PC-9 (cell line): ENCODE measurements around the gene EEF2K. TPM values are rescaled to one million over a fixed set of nuclear protein-coding genes. Genes with fewer than 3 reads are reported as not detected.

Source experiments
- BruUV-seq: library from RNA; stranded (reverse); fragments of 400-500 nt; replicated peaks from 2 replicates; lab custom pipeline; 2021; lab: Mats Ljungman, UMichigan
- CTCF ChIA-PET: fragments of 300-600 bp; sonication (Branson Sonifier 250); formaldehyde crosslinking; loops from one replicate; lab custom pipeline; 2022; ENCODE audit warnings: antibody characterized with exemption; lab: Charles Lee
- POLR2A ChIA-PET: fragments of 300-600 bp; sonication (Branson Sonifier 250); formaldehyde crosslinking; loops from one replicate; lab custom pipeline; 2022; ENCODE audit warnings: antibody characterized with exemption; ENCODE audit not compliant: unreplicated experiment; lab: Charles Lee
- DNase-seq, 2 experiments: peaks; one replicate each; pipeline versions ENCODE4 v3.0.0 to v3.0.0-alpha.2; 2015 to 2022; ENCODE audit warnings: mixed read lengths in 1 of 2
- H2AFZ ChIP-seq: fragments of 200-600 bp; sonication (generic); 2 replicates; pipeline ENCODE4 v1.8.1; 2017; ENCODE audit warnings: antibody characterized with exemption
- H3F3A ChIP-seq: fragments of 200-600 bp; sonication (generic); 2 replicates; pipeline ENCODE4 v1.8.1; 2017; ENCODE audit warnings: antibody characterized with exemption, mild to moderate bottlenecking, low read depth; ENCODE audit not compliant: insufficient read depth
- H3K27ac ChIP-seq: fragments of 200-600 bp; sonication (generic); 2 replicates; pipeline ENCODE4 v1.6.1; 2016; ENCODE audit warnings: mixed run types
- H3K27me3 ChIP-seq: fragments of 200-600 bp; sonication (generic); 2 replicates; pipeline ENCODE4 v1.6.1; 2016; ENCODE audit warnings: low read depth, mixed run types; ENCODE audit not compliant: insufficient read depth
- H3K36me3 ChIP-seq: fragments of 200-600 bp; sonication (generic); 2 replicates; pipeline ENCODE4 v1.6.1; 2016; ENCODE audit warnings: low read depth, mixed run types
- H3K4me1 ChIP-seq: fragments of 200-600 bp; sonication (generic); replicated peaks from 2 replicates; pipeline ENCODE4 v1.6.1; 2016; ENCODE audit warnings: mixed run types; ENCODE audit not compliant: insufficient read depth
- H3K4me2 ChIP-seq: fragments of 200-600 bp; sonication (generic); 2 replicates; pipeline ENCODE4 v1.6.1; 2017; ENCODE audit warnings: mixed run types
- H3K4me3 ChIP-seq: fragments of 200-600 bp; sonication (generic); 2 replicates; pipeline ENCODE4 v1.6.1; 2016; ENCODE audit warnings: mixed run types
- H3K79me2 ChIP-seq: fragments of 200-600 bp; sonication (generic); 2 replicates; pipeline ENCODE4 v1.6.1; 2017; ENCODE audit warnings: low read depth, mixed run types
- H3K9me2 ChIP-seq: fragments of 200-600 bp; sonication (generic); 2 replicates; pipeline ENCODE4 v1.8.1; 2017; ENCODE audit warnings: mild to moderate bottlenecking; ENCODE audit not compliant: insufficient read depth
- H3K9me3 ChIP-seq: fragments of 200-600 bp; sonication (generic); 2 replicates; pipeline ENCODE4 v1.8.1; 2016; ENCODE audit warnings: low read depth; ENCODE audit not compliant: insufficient read depth
- H4K20me1 ChIP-seq: fragments of 200-600 bp; sonication (generic); 2 replicates; pipeline ENCODE4 v1.8.1; 2017; ENCODE audit not compliant: insufficient read depth
- CTCF ChIP-seq: fragments of 200-600 bp; sonication (generic); conservative IDR thresholded peaks from 2 replicates; pipeline ENCODE4 v1.6.1; 2017; ENCODE audit warnings: mixed run types, antibody characterized with exemption, mild to moderate bottlenecking, moderate library complexity
- EZH2 ChIP-seq: fragments of 200-600 bp; sonication (generic); IDR thresholded peaks from 2 replicates; pipeline ENCODE4 v1.8.0; 2017; ENCODE audit warnings: antibody characterized with exemption, low read depth
- intact Hi-C: fragments of 100-400 bp; cut with micrococcal nuclease; formaldehyde crosslinking; loops from one replicate; pipeline ENCODE4 v1.10.0; 2022; ENCODE audit not compliant: unreplicated experiment
- total RNA-seq: library from RNA; stranded (reverse); gene quantifications from 2 replicates; pipeline ENCODE4 v1.2.3, GENCODE V29; 2021

Gene EEF2K
- total RNA-seq, 1 experiment from 2014 or later: 29.8 TPM

DNA sequence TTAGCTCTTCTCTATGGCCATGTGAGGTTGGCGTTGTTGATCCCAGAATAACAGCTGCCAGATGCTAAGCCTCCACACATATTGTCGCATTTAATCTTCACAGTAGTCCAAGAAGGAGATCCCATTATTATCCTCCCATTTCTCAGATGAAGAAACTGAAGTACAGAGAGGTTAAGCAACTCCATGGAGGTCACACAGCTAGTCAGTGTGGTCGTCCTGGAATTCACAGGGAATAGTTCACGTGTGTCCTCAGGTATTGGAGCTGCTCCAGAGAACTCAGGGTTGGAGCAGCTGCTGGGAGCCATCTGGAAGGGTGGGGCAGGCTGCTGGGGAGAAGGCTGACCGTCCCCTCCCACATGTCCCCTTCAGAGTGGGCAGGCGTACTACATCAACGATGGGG is 24.2 kb upstream of the EEF2K start:
- H3K4me3 ChIP-seq: no peak overlapping the region
- BruUV-seq: no TSS peak
- H2AFZ ChIP-seq: no peak overlapping the region
- no peaks in the 10 kb centered on the region for H3K4me1 ChIP-seq
- H3K36me3 ChIP-seq: no peaks in the 10 kb centered on the region
- no peaks in the 10 kb centered on the region for H3K9me3 ChIP-seq
- DNase-seq: no peak
- intact Hi-C loops: no loop called here
- H3F3A ChIP-seq: no peaks in the 10 kb centered on the region
- ChIA-PET POLR2A (no interaction called here), CTCF (no interaction called here)
- no peak overlapping the region for H3K4me2 ChIP-seq
- no peaks in the 10 kb centered on the region for H3K9me2 ChIP-seq
- no peaks in the 10 kb centered on the region for H3K79me2 ChIP-seq
- H3K27me3 ChIP-seq: peaks cover 10% of the 10 kb centered on the region; the same call in 1 of the 2 replicates
- no peak for TF ChIP-seq CTCF
- no peak for TF ChIP-seq EZH2
- no peaks in the 10 kb centered on the region for H4K20me1 ChIP-seq
- no peak overlapping the region for H3K27ac ChIP-seq

DNA sequence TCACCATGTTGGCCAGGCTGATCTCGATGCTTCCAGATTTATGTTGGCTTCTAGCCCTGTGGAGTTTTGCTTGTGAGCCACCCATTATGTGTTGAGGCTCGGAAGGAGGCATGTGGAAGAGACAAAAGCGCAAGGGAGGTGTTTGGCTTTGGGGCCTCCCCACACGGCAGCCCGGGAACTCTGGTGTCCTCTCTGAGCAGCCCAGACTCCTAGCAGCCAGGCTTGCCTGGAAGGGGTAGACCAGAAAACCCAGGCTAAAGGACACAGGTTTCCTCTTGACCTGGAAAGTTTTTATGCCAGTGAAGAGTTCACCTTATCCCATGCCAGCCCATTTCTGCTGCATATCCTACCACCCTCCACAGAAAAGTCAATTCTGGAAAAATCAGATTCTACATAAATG is 22.7 kb upstream of the EEF2K start:
- Histone ChIP-seq H3K9me3 (no peaks in the 10 kb centered on the region), H3K79me2 (no peaks in the 10 kb centered on the region)

GRCh38 chr16:22183901-22184614 is 22.0 kb upstream of the EEF2K start:
- Histone ChIP-seq H3K4me2 (no peak overlapping the region), H3F3A (peaks cover 3% of the 10 kb centered on the region; the same call in 1 of the 2 replicates), H2AFZ (no peak overlapping the region), H3K27ac (no peak overlapping the region), H4K20me1 (no peaks in the 10 kb centered on the region), H3K79me2 (no peaks in the 10 kb centered on the region), H3K9me2 (no peaks in the 10 kb centered on the region), H3K36me3 (no peaks in the 10 kb centered on the region), H3K4me3 (no peak overlapping the region), H3K9me3 (no peaks in the 10 kb centered on the region), H3K27me3 (peaks cover 10% of the 10 kb centered on the region; the same call in 1 of the 2 replicates), H3K4me1 (no peaks in the 10 kb centered on the region; the same call in 1 of the 2 replicates)
- DNase-seq: no peak
- intact Hi-C loops: no loop called here
- no TSS peak for BruUV-seq
- ChIA-PET CTCF (no interaction called here), POLR2A (interaction anchor here (0.6 to 0.7 kb wide), 2 partner anchors 187 to 232 kb away, joined by 3 to 7 read pairs; no protein-coding TSS in a partner anchor)
- no peak for TF ChIP-seq EZH2
- TF ChIP-seq CTCF: peak; percentile 47; the same call in 1 of the 2 replicates

More for the DNA sequence above, 22.7 kb upstream of the EEF2K start:
- TF ChIP-seq EZH2: no peak
- no peak for TF ChIP-seq CTCF
- Histone ChIP-seq H3K27ac (no peak overlapping the region), H3F3A (no peaks in the 10 kb centered on the region), H3K27me3 (peaks cover 10% of the 10 kb centered on the region; the same call in 1 of the 2 replicates), H3K4me2 (no peak overlapping the region), H3K4me1 (no peaks in the 10 kb centered on the region), H3K9me2 (no peaks in the 10 kb centered on the region), H3K4me3 (no peak overlapping the region), H3K36me3 (no peaks in the 10 kb centered on the region), H4K20me1 (no peaks in the 10 kb centered on the region), H2AFZ (no peak overlapping the region)
- DNase-seq: no peak
- ChIA-PET POLR2A (interaction anchor here (0.7 kb wide), 1 partner anchor 231 kb away, joined by 7 read pairs; no protein-coding TSS in a partner anchor), CTCF (no interaction called here)
- intact Hi-C loops: no loop called here
- BruUV-seq: no TSS peak
